ENCODE measurements around the gene RAB1A. TPM values are rescaled to one million over a fixed set of nuclear protein-coding genes. Genes with fewer than 3 reads are reported as not detected.

Gene RAB1A
- total and polyA plus RNA-seq, 10 of the 15 experiments (the other 5 are each of a cell fraction or from before 2014, with no cell fraction given): 48.9 to 171 (median 83.4) TPM

- TF ChIP-seq ZBTB40 (IDR thresholded peaks at IDR 0.05; ENCODE audit: borderline replicate concordance) (0 out of 2 replicates have a peak, but pooled peaks have one; percentile 14), CBFB (IDR thresholded peaks at IDR 0.05; ENCODE audit: low read depth) (0 out of 2 replicates have a peak, but pooled peaks have one; percentile 9), EZH2 (IDR thresholded peaks at IDR 0.05; ENCODE audit: borderline replicate concordance, control insufficient read depth, low read depth, low read length) (no peak), RELB (IDR thresholded peaks at IDR 0.05; ENCODE audit: low read depth) (no peak), SMC3 (IDR thresholded peaks at IDR 0.05; ENCODE audit: borderline replicate concordance, low read length) (no peak), PAX5 (IDR thresholded peaks at IDR 0.05; ENCODE audit: borderline replicate concordance, low read depth, low read length) (no peak), CTCF (IDR thresholded peaks at IDR 0.05 in 2 of 3, conservative IDR thresholded peaks at IDR 0.05 in 1 of 3; ENCODE audit: control insufficient read depth in 2 of 3, extremely low read depth in 1 of 3, insufficient read depth in 1 of 3, low read depth in 3 of 3, low read length in 3 of 3) (no peak), HCFC1 (IDR thresholded peaks at IDR 0.05; ENCODE audit: low read length) (no peak), BACH1 (IDR thresholded peaks at IDR 0.05; ENCODE audit: borderline replicate concordance) (0 out of 2 replicates have a peak, but pooled peaks have one; percentile 20), POLR2A (IDR thresholded peaks at IDR 0.05; ENCODE audit: low read depth, low read length) (peak; percentile 14), ATF2 (IDR thresholded peaks at IDR 0.05; ENCODE audit: low read length) (no peak)
- TF ChIP-seq, protein P1, sequence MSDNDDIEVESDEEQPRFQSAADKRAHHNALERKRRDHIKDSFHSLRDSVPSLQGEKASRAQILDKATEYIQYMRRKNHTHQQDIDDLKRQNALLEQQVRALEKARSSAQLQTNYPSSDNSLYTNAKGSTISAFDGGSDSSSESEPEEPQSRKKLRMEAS (IDR thresholded peaks at IDR 0.05; ENCODE audit: low read depth, low read length): no peak
- TF ChIP-seq, protein P2, sequence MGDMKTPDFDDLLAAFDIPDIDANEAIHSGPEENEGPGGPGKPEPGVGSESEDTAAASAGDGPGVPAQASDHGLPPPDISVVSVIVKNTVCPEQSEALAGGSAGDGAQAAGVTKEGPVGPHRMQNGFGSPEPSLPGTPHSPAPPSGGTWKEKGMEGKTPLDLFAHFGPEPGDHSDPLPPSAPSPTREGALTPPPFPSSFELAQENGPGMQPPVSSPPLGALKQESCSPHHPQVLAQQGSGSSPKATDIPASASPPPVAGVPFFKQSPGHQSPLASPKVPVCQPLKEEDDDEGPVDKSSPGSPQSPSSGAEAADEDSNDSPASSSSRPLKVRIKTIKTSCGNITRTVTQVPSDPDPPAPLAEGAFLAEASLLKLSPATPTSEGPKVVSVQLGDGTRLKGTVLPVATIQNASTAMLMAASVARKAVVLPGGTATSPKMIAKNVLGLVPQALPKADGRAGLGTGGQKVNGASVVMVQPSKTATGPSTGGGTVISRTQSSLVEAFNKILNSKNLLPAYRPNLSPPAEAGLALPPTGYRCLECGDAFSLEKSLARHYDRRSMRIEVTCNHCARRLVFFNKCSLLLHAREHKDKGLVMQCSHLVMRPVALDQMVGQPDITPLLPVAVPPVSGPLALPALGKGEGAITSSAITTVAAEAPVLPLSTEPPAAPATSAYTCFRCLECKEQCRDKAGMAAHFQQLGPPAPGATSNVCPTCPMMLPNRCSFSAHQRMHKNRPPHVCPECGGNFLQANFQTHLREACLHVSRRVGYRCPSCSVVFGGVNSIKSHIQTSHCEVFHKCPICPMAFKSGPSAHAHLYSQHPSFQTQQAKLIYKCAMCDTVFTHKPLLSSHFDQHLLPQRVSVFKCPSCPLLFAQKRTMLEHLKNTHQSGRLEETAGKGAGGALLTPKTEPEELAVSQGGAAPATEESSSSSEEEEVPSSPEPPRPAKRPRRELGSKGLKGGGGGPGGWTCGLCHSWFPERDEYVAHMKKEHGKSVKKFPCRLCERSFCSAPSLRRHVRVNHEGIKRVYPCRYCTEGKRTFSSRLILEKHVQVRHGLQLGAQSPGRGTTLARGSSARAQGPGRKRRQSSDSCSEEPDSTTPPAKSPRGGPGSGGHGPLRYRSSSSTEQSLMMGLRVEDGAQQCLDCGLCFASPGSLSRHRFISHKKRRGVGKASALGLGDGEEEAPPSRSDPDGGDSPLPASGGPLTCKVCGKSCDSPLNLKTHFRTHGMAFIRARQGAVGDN (IDR thresholded peaks at IDR 0.05): no peak
- TF ChIP-seq, protein P3, sequence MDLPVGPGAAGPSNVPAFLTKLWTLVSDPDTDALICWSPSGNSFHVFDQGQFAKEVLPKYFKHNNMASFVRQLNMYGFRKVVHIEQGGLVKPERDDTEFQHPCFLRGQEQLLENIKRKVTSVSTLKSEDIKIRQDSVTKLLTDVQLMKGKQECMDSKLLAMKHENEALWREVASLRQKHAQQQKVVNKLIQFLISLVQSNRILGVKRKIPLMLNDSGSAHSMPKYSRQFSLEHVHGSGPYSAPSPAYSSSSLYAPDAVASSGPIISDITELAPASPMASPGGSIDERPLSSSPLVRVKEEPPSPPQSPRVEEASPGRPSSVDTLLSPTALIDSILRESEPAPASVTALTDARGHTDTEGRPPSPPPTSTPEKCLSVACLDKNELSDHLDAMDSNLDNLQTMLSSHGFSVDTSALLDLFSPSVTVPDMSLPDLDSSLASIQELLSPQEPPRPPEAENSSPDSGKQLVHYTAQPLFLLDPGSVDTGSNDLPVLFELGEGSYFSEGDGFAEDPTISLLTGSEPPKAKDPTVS (IDR thresholded peaks at IDR 0.05; ENCODE audit: low read depth, low read length): no peak
Observed at GRCh38 chr2:65130664-65131175, 814 bp upstream of the RAB1A start (continued).

All from GM12878 (cell line).